ENCODE results near the gene ATP6V1C2.

The ATP6V1C2 gene

DNA sequence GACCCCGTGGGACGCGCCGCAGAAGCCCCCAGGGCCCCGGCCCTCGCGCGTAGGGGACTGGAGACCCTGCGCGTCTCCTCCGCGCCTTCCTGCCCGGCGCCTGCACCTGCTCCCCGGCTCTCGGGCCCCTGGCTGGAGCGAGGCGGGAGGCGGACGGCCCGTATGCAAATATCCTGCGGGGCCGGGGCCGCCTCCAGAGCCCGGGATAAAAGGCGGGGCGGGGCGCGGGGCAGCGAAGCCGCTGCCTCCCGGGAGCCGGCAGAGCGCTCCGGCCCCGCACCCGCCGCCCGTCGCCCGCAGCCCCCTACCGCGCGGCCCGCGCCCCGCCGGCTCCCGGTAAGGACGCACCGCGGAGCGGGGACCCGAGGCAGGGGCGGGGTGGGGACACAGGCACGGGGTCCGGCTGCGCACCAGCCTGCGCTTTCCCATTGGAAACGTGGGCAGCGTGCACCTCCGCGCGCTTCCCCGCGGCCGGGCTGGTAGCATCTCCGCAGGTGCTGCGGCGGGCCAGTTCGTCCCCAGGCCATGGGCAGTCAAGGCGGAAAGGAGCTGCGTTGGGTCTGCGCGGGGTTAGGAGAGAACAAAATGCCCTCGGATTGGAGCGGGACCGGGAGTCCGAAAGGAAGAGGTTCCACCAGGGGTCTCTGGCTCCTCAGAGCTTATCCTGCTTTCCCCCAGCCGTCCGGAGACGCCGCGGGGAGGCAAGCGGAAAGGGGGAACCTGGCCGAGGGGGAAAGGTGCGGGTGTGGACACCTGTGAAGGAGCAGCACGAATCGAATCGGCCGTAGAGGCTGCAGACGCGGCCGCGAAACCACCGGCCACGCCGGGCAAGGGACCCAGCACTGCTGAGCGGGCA, at the start of gene ATP6V1C2:
ATP6V1C2 (plus strand) TSS at position 235 of the 856 bp plus-strand sequence. CDS start 1,220 bp downstream, outside the sequence.
- no peak for DNase-seq (ENCODE audit: low read depth in 1 of 2, low spot score in 1 of 2)

DNA sequence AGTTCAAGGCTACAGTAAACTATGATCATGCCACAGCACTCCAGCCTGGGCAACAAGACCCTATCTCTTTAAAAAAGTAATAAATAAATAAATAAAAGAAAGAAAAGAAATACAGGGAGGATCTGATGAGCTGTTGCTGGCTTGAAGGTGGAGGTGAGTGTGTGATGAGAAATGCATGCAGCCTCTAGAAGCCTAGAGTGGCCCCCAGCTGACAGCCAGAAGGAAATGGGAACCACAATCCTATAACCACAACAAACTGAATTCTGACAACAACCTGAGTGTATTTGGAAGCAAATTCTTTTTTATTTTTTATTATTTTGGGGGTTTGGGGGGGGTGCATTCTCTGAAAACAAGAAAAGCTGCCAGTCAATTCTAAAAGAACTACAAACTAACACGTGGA, 46.3 kb upstream of the ATP6V1C2 start:
- DNase-seq (ENCODE audit: low read depth in 1 of 2, low spot score in 1 of 2), result no peak

DNA sequence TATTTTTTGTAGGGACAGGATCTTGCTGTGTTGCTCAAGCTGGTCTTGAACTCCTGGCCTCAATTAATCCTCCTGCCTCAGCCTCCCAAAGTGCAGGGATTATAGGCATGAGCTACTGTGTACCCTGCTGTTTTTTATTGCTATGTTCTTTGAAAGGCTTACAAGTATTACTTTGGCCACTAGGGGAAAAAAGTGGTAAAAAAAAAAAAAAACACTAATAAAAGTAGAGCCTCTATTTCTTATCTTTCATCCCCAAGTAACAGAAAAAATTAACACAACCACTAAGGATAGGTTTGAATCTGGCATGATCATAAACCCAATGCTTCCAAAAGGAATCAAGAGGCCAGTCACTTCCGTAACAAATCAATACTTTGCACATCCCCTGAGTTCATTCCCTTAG, 43.2 kb upstream of the ATP6V1C2 start:
- DNase-seq (ENCODE audit: low read depth in 1 of 2, low spot score in 1 of 2), result no peak

- DNase-seq (ENCODE audit: low read depth in 1 of 2, low spot score in 1 of 2), result no peak
Measured at GRCh38 chr2:10680214-10680613, 41.2 kb upstream of the ATP6V1C2 start.

DNA sequence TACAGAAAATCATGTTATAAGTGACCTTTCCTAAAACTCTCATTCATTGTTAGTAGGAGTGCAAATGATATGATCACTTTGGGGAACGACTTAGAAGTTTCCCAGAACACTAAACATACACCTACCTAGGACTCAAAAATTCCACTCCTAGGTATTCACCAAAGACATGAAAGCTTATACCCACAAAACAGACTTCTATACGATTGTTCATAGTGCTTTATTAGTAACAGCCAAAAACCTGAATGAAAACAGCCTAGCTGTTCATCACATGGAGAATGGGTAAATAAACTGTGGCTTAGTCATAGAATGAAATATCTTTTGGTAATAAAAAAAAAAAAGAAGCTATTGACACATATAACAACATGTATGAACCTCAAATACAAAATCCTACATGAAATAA, 40.5 kb upstream of the ATP6V1C2 start:
- DNase-seq (ENCODE audit: low read depth in 1 of 2, low spot score in 1 of 2), result no peak

DNA sequence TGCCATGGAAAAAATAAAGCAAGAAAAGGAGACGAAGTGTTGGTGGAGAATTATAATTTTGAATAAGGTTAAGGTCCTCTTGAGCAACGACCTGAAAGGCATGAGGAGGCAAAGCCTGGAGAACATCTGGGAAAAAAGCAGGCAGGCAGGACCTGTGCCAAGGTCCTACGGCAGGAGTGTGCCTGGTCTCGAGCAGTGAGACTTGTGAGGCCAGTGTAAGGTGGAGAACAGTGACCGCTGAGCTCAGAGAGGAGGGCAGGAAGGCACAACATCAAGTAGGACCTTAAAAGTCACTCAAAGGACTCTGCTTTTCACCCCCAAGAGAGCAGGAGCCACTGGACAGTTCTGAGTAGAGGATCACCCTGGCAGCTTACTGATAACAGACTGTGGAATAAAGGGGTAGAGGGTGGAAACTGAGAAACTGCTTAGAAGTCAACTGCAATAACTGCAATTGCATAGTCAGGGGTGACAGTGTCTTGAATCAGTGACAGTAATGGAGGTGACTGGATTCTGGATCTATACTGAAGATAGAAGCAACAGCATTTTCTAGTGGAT, 35.2 kb upstream of the ATP6V1C2 start:
- DNase-seq (ENCODE audit: low read depth in 1 of 2, low spot score in 1 of 2), result no peak

GRCh38 chr2:10688921-10689807, 32.3 kb upstream of the ATP6V1C2 start:
- DNase-seq (ENCODE audit: low read depth in 1 of 2, low spot score in 1 of 2), result no peak

DNA sequence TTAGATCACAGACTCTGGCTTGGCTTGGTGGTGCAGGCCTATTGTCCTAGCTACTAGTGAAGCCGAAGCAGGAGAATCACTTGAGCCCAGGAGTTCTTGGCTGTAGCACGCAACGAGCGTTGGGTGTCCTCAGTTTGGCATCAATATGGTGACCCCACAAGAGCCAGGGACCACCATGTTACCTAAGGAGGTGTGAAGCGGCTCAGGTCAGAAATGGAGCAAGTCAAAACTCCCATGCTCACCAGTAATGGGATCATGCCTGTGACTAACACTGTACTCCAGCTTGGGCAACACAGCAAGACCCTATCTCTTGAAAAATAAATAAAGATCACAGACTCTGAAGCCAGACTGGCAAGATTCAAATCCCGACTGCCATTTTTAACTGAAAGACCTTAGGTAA, 29.9 kb upstream of the ATP6V1C2 start:
- DNase-seq (ENCODE audit: low read depth in 1 of 2, low spot score in 1 of 2), result no peak

GRCh38 chr2:10700078-10700803, 21.2 kb upstream of the ATP6V1C2 start:
- no peak for DNase-seq (ENCODE audit: low read depth in 1 of 2, low spot score in 1 of 2)

DNA sequence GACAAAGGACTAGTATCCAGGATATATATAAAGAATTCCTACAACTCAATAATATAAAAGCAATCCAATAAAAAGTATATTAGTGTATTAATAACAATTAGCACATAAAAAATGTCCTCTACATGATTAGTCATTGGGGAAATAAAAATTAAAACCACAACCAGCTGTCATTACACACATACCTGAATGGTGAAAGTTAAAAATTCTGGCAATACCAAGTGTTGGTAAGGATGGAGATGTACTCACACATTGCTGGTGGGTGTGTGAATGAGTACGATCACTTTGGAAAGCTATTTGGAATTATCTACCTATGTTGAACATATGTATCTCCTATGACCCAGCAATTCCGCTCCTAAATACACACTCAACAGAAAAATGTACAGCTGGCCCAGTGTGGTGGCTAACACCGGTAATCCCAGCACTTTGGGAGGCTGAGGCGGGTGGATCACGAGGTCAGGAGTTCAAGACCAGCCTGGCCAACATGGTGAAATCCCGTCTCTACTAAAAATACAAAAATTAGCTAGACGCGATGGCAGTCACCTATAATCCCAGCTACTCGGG, 17.3 kb upstream of the ATP6V1C2 start:
- DNase-seq (ENCODE audit: low read depth in 1 of 2, low spot score in 1 of 2), result no peak

- no peak for DNase-seq (ENCODE audit: low read depth in 1 of 2, low spot score in 1 of 2)
Measured at GRCh38 chr2:10706033-10706432, 15.4 kb upstream of the ATP6V1C2 start.

DNA sequence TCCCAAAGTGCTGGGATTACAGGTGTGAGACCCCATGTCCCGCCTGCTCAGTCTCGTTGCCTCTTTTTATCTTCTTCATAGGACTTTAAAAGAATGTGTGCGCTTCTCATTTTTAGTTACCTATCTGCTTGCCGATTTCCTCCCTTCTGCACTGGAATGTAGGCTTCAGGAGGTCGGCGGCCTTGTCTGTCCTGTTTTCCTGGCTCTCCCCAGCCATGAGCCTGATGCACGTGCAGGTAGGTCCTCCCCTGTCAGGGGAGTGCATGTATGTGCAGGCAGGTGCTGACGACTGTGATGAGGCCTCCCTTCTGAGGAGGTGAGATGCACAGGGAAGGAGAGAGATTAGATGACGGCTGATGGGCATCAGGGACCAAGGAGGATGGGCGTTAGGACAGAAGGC, 13.6 kb upstream of the ATP6V1C2 start:
- DNase-seq (ENCODE audit: low read depth in 1 of 2, low spot score in 1 of 2), result no peak

GRCh38 chr2:10709290-10709939, 12.0 kb upstream of the ATP6V1C2 start:
- no peak for DNase-seq (ENCODE audit: low read depth in 1 of 2, low spot score in 1 of 2)

GRCh38 chr2:10712185-10712809, 9.1 kb upstream of the ATP6V1C2 start:
- DNase-seq (ENCODE audit: low read depth in 1 of 2, low spot score in 1 of 2), result no peak

- no peak for DNase-seq (ENCODE audit: low read depth in 1 of 2, low spot score in 1 of 2)
Measured at GRCh38 chr2:10716581-10716980, 4.8 kb upstream of the ATP6V1C2 start.

- no peak for DNase-seq (ENCODE audit: low read depth in 1 of 2, low spot score in 1 of 2)
Measured at GRCh38 chr2:10717628-10718027, 3.8 kb upstream of the ATP6V1C2 start.

DNA sequence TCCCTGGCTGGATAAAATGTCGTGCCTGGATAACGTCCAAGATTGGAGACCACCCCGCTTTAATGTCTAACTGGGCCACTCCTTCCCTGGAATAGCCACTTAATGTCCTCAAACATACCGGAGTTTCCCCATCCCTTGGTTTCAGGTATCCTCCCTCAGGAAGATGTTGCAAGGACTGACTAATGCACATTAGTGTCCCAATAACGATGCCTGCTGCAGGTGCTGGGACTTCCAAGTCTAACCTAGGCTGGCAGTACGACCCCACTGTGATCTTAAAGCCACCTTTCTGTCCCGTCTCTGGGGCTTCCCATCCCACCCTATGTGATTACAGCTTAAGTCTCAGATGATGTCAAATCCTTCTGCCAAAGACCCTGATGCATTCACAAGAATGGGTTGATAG, 1.1 kb upstream of the ATP6V1C2 start:
- DNase-seq (ENCODE audit: low read depth in 1 of 2, low spot score in 1 of 2), result no peak

DNA sequence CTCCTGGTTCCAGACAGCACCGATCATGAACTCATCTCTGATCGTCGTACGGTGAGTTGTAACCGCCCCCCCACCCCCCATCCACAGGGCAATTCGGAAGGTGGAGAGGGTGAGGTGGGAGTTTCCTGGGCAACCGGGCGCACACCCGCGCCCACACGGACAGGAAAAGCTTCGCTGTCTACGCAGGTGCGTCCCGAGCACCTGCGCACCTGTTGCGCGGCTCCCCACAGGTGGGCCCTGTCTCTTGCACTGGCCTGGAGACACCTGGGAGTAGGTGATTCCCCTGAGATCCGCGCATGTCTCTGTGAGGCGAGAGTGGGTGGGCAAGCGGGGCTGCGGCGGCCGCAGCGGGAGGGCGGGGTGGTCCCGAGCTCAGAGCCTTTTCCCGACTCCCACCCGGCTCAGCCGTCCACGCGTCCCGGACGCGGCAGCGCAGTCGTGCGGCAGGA, 459 bp upstream of the ATP6V1C2 start:
- DNase-seq (ENCODE audit: low read depth in 1 of 2, low spot score in 1 of 2), result no peak

DNA sequence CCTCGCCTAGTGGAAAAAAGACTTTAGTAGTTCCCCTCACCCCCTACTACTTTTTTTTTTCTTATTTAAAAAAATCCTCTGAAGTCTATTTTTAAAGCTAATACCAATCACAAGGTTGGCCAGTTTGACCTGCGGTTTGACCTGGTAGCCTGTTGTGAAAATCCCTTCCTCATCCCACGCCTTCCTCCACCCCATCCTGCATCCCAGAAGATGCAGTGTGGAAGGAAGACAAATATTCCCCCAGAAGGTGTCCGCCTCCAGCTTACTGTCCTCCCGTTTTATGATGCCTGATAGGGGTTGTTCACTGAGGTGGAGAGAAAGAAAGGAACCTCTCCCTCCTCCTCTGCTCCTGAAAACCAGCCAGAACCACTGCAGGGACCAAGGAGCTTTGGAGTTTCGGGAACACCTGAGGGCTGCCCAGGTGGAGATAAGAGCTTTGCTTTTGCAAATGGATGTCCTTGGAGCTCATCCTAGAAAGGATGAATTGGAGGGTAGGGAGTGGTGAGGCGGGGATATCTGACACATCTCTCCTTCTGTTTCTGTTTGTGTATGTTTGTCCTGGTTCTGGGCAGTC, 909 bp downstream of the ATP6V1C2 start:
- no peak for DNase-seq (ENCODE audit: low read depth in 1 of 2, low spot score in 1 of 2)
